Effector CD4-positive, alpha-beta T cell (primary cell): ENCODE data around the gene ST14. TPM values are rescaled to one million over a fixed set of nuclear protein-coding genes. Genes with fewer than 3 reads are reported as not detected.
A peak's percentile ranks its signal among the peaks of the same experiment; 100 is the strongest.

ENCODE experiments used
- DNase-seq: peaks from one replicate; pipeline ENCODE4 v3.0.0-alpha.2; 2020
- total RNA-seq: gene quantifications from one replicate; lab custom pipeline; 2026; lab: John Stamatoyannopoulos, UW

ST14 gene
- not detected for total RNA-seq

- DNase-seq = no peak
Measured at GRCh38 chr11:130159657-130160497, at the start of gene ST14. ST14 (plus strand) TSS chr11:130159782; CDS start chr11:130159980, 198 bp downstream.

- DNase-seq = no peak
Measured at GRCh38 chr11:130110339-130111108, 49.1 kb upstream of the ST14 start.

GRCh38 chr11:130112071-130112830, 47.3 kb upstream of the ST14 start:
- no peak for DNase-seq

- DNase-seq = no peak
Measured at GRCh38 chr11:130114281-130114680, 45.3 kb upstream of the ST14 start.

- DNase-seq = no peak
Measured at GRCh38 chr11:130114726-130115125, 44.9 kb upstream of the ST14 start.

- no peak for DNase-seq
Measured at GRCh38 chr11:130115218-130115617, 44.4 kb upstream of the ST14 start.

- no peak for DNase-seq
Measured at GRCh38 chr11:130118165-130118564, 41.4 kb upstream of the ST14 start.

- DNase-seq = no peak
Measured at GRCh38 chr11:130118636-130119387, 40.8 kb upstream of the ST14 start.

GRCh38 chr11:130120045-130120444, 39.5 kb upstream of the ST14 start:
- no peak for DNase-seq

- DNase-seq = no peak
Measured at GRCh38 chr11:130121445-130121978, 38.1 kb upstream of the ST14 start.

GRCh38 chr11:130122141-130122575, 37.4 kb upstream of the ST14 start:
- DNase-seq = no peak

- DNase-seq = no peak
Measured at GRCh38 chr11:130123414-130124040, 36.1 kb upstream of the ST14 start.

- no peak for DNase-seq
Measured at GRCh38 chr11:130124096-130124495, 35.5 kb upstream of the ST14 start.

- no peak for DNase-seq
Measured at GRCh38 chr11:130125638-130126037, 33.9 kb upstream of the ST14 start.

GRCh38 chr11:130126516-130126915, 33.1 kb upstream of the ST14 start:
- no peak for DNase-seq

- DNase-seq = no peak
Measured at GRCh38 chr11:130127509-130127908, 32.1 kb upstream of the ST14 start.

GRCh38 chr11:130128626-130129025, 31.0 kb upstream of the ST14 start:
- no peak for DNase-seq

- DNase-seq = no peak
Measured at GRCh38 chr11:130129922-130130321, 29.7 kb upstream of the ST14 start.

GRCh38 chr11:130131961-130132850, 27.4 kb upstream of the ST14 start:
- DNase-seq = peak; percentile 33

GRCh38 chr11:130133716-130134115, 25.9 kb upstream of the ST14 start:
- no peak for DNase-seq
